ENCODE results near the gene HYDIN.
"Not testable (repeated sequence)": the region's sequence is repeated elsewhere in the genome, so short reads cannot be mapped to it uniquely, and the experiment has no call there.

HYDIN gene

DNA sequence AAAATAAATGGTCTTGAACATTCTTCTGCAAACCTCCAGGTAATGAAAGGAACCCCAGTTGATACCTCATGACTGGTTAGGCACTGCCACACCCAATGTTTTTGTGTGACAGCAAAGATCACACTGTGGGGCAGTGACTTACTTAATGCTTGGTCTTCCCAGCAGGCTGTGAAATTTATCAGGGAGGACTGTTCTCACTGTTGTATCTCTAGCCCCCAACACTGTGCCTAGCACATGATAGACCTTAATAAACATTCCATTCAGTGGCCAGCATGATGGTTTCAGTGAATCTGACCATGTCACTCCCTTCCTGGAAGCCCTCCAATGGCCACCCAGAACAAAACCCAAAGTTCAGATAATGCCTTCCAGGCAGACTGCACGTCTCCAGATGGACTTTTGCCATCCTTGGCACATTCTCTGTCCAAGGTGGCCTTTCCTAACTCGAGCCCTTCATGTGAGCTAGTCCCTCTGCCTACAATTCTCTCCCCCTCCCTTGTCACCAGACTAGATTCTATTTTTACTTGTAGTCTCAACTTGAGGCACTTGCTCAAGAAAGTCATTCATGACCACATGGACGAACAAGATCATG, 206.6 kb downstream of the HYDIN start:
- not testable (repeated sequence) for H3K36me3 ChIP-seq (ENCODE audit: control insufficient read depth, insufficient read depth, low read length)

DNA sequence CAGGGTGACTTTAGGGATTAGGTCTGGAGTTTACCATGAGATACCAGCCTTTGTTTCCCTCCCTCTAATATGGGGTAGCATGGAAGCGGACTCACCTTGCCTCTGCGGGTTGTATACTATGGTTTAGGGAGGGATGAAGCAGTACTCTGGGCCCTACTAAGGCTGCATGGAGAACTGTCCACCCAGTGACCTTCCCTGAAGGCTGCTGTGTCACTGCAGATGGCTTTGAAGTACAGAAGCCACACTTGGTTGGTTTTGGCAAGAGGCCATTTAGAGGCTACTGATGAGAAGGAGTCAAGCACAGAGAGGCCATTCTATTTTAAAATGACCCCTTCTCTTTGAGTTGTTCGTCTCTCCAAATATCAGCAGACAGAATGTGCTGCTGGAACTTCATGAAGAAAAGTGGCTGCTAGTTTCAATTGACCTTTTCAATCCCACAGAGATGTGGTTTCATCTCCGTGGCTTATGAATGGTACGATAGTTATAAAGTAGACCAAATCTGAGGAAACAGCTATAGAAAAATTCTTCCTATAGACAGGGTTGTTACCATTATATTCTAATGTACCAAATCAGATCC, 208.5 kb downstream of the HYDIN start:
- H3K4me1 ChIP-seq; H3K79me2 ChIP-seq; H3K4me3 ChIP-seq (ENCODE audit: low read depth, low read length); H3K27me3 ChIP-seq (ENCODE audit: control insufficient read depth, insufficient read depth, low read length); H3K9me3 ChIP-seq (ENCODE audit: control insufficient read depth, low read length); H3K4me2 ChIP-seq (ENCODE audit: low read length); H3K36me3 ChIP-seq (ENCODE audit: control insufficient read depth, insufficient read depth, low read length); H3K9ac ChIP-seq; H2AFZ ChIP-seq; H3K27ac ChIP-seq: not testable (repeated sequence)

More for the DNA sequence above, 206.6 kb downstream of the HYDIN start:
- H3K79me2 ChIP-seq; H2AFZ ChIP-seq; H3K27me3 ChIP-seq (ENCODE audit: control insufficient read depth, insufficient read depth, low read length); H3K9ac ChIP-seq; H3K4me3 ChIP-seq (ENCODE audit: low read depth, low read length); H3K4me1 ChIP-seq; H3K27ac ChIP-seq; H3K4me2 ChIP-seq (ENCODE audit: low read length); H3K9me3 ChIP-seq (ENCODE audit: control insufficient read depth, low read length): not testable (repeated sequence)

DNA sequence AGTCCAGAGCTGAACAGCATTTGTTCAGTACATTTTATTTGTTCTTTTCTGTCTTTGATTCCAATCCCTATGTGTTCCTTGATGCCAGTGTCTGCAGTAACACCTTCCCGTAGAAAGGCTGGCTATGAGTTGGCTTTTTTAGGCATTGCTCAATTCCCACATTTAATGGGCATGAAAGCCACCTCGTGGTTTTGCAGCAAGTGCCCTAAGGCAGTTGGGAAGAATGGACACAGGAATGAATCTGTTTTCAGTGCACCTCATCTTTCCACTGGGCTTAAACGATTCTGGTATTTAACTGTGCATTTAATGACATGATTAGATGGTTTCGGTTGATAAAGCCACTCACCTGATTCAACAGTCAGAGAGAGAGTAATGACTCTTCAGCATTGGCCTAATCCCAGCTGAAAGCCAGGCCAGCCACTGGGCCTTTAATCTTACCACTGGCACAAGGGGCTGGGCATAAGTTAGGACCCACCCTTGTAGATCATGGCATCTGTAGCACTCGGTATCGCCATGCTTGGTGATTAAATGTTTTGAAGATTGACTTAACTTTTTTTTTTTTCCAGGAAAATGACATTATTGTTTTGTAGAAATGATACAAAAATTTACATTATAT, 211.3 kb downstream of the HYDIN start:
- H3K27ac ChIP-seq; H3K4me2 ChIP-seq (ENCODE audit: low read length); H3K27me3 ChIP-seq (ENCODE audit: control insufficient read depth, insufficient read depth, low read length); H3K36me3 ChIP-seq (ENCODE audit: control insufficient read depth, insufficient read depth, low read length); H3K4me1 ChIP-seq; H3K9ac ChIP-seq; H3K9me3 ChIP-seq (ENCODE audit: control insufficient read depth, low read length); H3K4me3 ChIP-seq (ENCODE audit: low read depth, low read length); H2AFZ ChIP-seq; H3K79me2 ChIP-seq: not testable (repeated sequence)

DNA sequence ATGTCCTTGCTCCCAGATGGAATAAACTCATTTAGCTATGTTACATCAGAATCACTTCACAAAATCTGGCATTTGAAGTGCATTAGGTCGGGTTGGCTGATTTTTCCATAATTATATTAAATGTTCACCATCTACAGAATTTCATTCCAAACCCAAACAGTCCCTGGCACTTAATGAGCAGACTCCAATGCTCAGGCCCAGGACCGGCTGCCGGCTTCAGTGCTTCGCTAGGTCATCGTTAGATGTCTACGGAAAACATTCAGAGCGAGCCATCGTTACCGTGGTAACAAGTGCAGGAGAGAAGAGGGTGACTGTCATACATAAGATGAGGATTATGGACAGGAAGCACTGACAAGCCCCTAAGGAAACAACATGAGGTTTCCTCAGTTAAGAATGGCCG, 215.1 kb downstream of the HYDIN start:
- not testable (repeated sequence) for H3K79me2 ChIP-seq; H3K4me1 ChIP-seq; H3K27me3 ChIP-seq (ENCODE audit: control insufficient read depth, insufficient read depth, low read length); H3K4me2 ChIP-seq (ENCODE audit: low read length); H2AFZ ChIP-seq; H3K27ac ChIP-seq; H3K36me3 ChIP-seq (ENCODE audit: control insufficient read depth, insufficient read depth, low read length); H3K9me3 ChIP-seq (ENCODE audit: control insufficient read depth, low read length); H3K9ac ChIP-seq; H3K4me3 ChIP-seq (ENCODE audit: low read depth, low read length)

DNA sequence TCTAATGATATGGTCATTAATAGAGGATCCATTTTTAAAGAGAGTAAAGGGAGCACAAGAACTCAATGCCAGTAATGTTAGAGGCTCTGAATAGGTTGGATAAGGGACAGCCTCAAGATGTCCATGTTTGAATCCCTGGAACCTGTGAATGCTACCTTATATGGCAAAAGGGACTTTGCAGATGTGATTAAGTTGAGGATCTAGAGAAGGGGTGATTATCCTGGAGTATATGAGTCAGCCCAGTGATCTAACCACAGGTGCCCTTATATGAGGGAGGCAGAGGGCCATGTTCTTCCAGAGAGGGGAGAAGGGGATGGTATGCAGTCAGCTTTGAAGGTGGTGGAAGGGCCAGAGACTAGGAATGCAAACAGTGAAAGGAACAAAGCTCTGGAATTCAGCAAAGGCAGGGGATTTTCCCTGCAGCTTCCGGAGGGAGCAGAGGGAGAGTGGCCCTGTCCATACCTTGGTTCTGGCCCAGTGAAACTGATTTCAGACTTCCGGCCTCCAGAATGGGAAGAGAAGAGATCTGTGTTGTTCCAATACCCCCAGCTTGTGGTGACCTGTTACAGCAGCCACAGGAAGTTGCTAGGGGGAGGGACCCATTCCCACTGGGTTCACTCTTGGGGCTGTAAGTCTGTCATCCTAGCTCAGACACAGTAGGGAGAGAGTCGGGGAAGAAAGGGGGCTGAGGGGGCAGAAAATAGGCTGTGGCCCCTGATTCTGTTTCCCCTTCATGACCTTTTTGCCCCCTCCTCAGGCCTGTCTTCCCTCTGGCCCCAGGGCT, 220.9 kb downstream of the HYDIN start:
- H3K27me3 ChIP-seq (ENCODE audit: control insufficient read depth, insufficient read depth, low read length); H3K4me3 ChIP-seq (ENCODE audit: low read depth, low read length): not testable (repeated sequence)

DNA sequence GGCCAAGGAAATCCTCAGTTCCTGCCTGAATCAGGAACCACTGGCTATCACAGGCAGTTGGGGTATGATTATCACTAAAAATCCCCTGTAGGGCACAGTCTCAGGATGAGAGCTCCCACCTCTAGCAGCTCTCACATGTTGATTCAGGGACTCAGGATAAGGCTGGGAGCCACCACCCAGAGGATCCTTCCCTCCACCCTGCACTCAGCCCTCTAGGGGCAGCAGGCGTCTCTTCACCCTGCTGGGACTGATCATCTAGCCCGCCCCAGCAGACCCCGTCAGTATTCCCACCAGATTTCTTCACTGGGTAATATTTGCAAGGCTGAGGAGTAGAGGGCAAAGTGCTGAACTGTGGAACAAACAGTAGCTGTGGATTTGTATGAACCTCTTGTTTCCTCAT, 224.0 kb downstream of the HYDIN start:
- H3K36me3 ChIP-seq (ENCODE audit: control insufficient read depth, insufficient read depth, low read length); H3K79me2 ChIP-seq; H3K4me1 ChIP-seq; H3K4me2 ChIP-seq (ENCODE audit: low read length); H2AFZ ChIP-seq; H3K9ac ChIP-seq; H3K4me3 ChIP-seq (ENCODE audit: low read depth, low read length); H3K9me3 ChIP-seq (ENCODE audit: control insufficient read depth, low read length); H3K27me3 ChIP-seq (ENCODE audit: control insufficient read depth, insufficient read depth, low read length); H3K27ac ChIP-seq: not testable (repeated sequence)

More for the DNA sequence above, 220.9 kb downstream of the HYDIN start:
- not testable (repeated sequence) for H3K9me3 ChIP-seq (ENCODE audit: control insufficient read depth, low read length); H3K9ac ChIP-seq; H2AFZ ChIP-seq; H3K27ac ChIP-seq; H3K36me3 ChIP-seq (ENCODE audit: control insufficient read depth, insufficient read depth, low read length); H3K79me2 ChIP-seq; H3K4me2 ChIP-seq (ENCODE audit: low read length); H3K4me1 ChIP-seq

DNA sequence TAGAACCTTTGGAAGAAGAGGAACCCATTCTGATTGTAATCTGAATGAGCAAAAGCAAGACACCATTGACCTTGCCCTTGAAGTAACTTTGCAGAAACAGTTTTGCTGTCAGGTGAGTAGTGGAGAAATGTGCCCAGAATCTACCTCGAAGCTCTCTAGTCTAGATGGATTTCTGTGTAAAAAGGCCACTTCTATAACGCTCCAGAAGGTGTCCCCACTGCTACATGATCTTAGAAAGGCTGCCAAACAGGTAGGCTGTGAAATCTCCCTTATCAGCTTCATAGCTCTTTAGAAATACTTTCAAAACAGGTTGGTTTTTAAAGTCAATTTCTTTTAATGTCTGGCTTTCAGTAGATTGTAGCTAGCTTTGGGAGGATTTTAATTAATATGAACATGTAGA, 230.8 kb downstream of the HYDIN start:
- not testable (repeated sequence) for H3K9ac ChIP-seq; H3K4me1 ChIP-seq; H3K9me3 ChIP-seq (ENCODE audit: control insufficient read depth, low read length); H3K4me3 ChIP-seq (ENCODE audit: low read depth, low read length); H2AFZ ChIP-seq; H3K27me3 ChIP-seq (ENCODE audit: control insufficient read depth, insufficient read depth, low read length); H3K4me2 ChIP-seq (ENCODE audit: low read length); H3K36me3 ChIP-seq (ENCODE audit: control insufficient read depth, insufficient read depth, low read length); H3K79me2 ChIP-seq; H3K27ac ChIP-seq

DNA sequence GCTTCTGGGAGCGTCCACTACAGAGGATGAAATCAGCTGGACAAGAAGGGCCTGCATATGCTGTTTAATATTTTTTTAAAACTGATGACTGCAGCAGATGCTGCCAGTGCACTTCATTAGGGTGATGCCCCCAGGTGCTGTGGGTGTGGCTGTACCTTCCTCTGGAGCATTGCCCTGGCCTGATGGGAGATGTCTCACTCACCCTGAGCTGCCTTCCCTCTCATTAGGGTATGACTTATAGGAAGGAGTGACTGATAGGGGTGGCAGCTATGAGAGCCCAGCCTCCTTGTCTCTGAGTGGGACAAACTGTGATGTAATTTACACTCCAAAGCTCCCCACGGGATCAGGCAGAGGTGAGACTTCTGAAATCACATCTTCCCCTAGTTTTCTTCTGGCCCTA, 234.7 kb downstream of the HYDIN start:
- H3K4me3 ChIP-seq (ENCODE audit: low read depth, low read length); H3K36me3 ChIP-seq (ENCODE audit: control insufficient read depth, insufficient read depth, low read length); H3K27ac ChIP-seq; H3K9ac ChIP-seq; H3K27me3 ChIP-seq (ENCODE audit: control insufficient read depth, insufficient read depth, low read length); H2AFZ ChIP-seq; H3K9me3 ChIP-seq (ENCODE audit: control insufficient read depth, low read length); H3K79me2 ChIP-seq; H3K4me2 ChIP-seq (ENCODE audit: low read length); H3K4me1 ChIP-seq: not testable (repeated sequence)

DNA sequence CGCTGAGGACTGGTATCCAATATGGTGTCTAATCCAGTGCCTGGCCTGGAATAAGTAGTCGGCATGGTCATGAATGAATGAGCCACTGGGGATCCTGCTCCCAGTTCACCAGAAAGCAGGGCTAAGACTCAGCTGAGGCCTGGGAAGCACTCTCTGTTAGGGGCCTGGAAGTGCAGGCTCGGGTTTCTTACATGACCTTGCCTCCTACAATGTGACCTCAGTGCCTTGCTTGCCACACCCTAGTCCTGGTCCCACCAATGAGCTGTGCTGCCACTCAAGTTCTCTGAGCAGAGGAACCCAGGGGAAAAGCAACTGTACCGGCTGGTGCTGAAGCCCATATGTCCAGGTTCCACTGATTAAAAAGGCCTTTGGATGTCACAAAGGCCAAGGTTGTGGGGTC, 238.0 kb downstream of the HYDIN start:
- not testable (repeated sequence) for H2AFZ ChIP-seq; H3K27ac ChIP-seq; H3K27me3 ChIP-seq (ENCODE audit: control insufficient read depth, insufficient read depth, low read length); H3K79me2 ChIP-seq; H3K4me2 ChIP-seq (ENCODE audit: low read length); H3K9me3 ChIP-seq (ENCODE audit: control insufficient read depth, low read length); H3K4me1 ChIP-seq; H3K4me3 ChIP-seq (ENCODE audit: low read depth, low read length); H3K9ac ChIP-seq; H3K36me3 ChIP-seq (ENCODE audit: control insufficient read depth, insufficient read depth, low read length)

DNA sequence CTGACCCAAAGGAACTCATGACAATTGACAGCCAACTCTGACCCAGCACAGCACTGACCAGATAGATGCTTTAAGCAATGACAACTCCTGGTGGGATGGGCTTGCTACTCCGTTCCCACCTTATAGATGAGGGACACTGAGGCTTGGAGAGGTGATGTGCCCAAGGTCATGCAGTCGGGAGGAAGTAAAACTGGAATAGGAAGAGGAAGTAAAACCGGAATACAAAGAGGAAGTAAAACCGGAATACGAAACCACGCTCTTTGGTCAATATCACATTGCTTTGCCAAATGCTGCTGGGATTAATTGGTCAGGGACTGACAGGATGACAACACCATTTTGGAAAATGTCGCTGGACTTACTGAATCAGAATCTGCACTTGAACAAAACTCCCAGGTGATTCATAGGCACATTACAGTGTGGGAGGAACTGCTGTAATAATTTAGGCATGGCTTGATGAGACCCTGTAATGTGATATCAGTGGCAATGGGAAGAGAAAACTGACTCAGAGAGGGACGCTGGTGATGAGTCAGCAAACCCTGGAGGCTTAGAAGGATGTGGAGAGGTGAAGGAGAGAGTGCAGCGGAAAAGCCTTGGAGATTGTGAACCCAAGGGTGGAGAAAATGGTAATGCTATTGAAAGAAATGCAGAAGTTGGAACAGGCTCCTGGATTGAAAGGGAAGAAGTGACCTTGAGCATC, 243.4 kb downstream of the HYDIN start:
- H3K27ac ChIP-seq; H3K27me3 ChIP-seq (ENCODE audit: control insufficient read depth, insufficient read depth, low read length); H3K79me2 ChIP-seq; H3K4me2 ChIP-seq (ENCODE audit: low read length); H3K36me3 ChIP-seq (ENCODE audit: control insufficient read depth, insufficient read depth, low read length); H2AFZ ChIP-seq; H3K9me3 ChIP-seq (ENCODE audit: control insufficient read depth, low read length); H3K4me1 ChIP-seq; H3K9ac ChIP-seq; H3K4me3 ChIP-seq (ENCODE audit: low read depth, low read length): not testable (repeated sequence)

Data from parathyroid adenoma (tissue), 2 donors.